Right lobe of liver (tissue), 6 donors: ENCODE measurements around the gene SCAPER. TPM values are rescaled to one million over a fixed set of nuclear protein-coding genes. Genes with fewer than 3 reads are reported as not detected.

Source experiments
- ATAC-seq, 4 donors: fragments of 200-7000 bp; cut with Tn5 transposase; one replicate each; pipeline ENCODE4 v1.9.1; 2020; ENCODE audit warnings: mild to moderate bottlenecking in 4 of 4, moderate library complexity in 4 of 4
- DNase-seq, 3 donors: peaks; one replicate each; pipeline ENCODE4 v3.0.0-alpha.2; 2020
- H3K27ac ChIP-seq, 3 donors: fragments of 200-600 bp; one replicate each; pipeline ENCODE4 v1.8.0; 2022
- H3K27me3 ChIP-seq, 2 donors: fragments of 200-600 bp; one replicate each; pipeline ENCODE4 v1.8.0; 2022
- H3K36me3 ChIP-seq, 4 donors: fragments of 200-600 bp; sonication (generic) in 1 of 4; one replicate each; pipeline versions ENCODE4 v1.5.1 to v1.8.0; 2017 to 2022; ENCODE audit warnings: control low read depth in 1 of 4
- H3K4me1 ChIP-seq, 4 donors: fragments of 200-600 bp; sonication (generic) in 1 of 4; one replicate each; pipeline versions ENCODE4 v1.5.1 to v1.8.0; 2017 to 2022; ENCODE audit warnings: control low read depth in 1 of 4
- H3K4me3 ChIP-seq, 3 donors: fragments of 200-600 bp; one replicate each; pipeline ENCODE4 v1.8.0; 2022
- H3K9me3 ChIP-seq, 4 donors: fragments of 200-600 bp; sonication (generic) in 1 of 4; one replicate each; pipeline versions ENCODE4 v1.5.1 to v1.8.0; 2017 to 2022; ENCODE audit warnings: control low read depth in 1 of 4
- POLR2A ChIP-seq: fragments of 450-650 bp; IDR thresholded peaks from one replicate; pipeline ENCODE4 v1.6.1; 2017; ENCODE audit warnings: antibody characterized with exemption, mild to moderate bottlenecking
- WGBS: methylation state at CpG from one replicate; pipeline ENCODE4 v1.1.6; 2018; ENCODE audit warnings: low coverage, low lambda C conversion rate; ENCODE audit not compliant: insufficient coverage; ENCODE audit errors: missing lambda C conversion rate; 5-methylcytosine and 5-hydroxymethylcytosine counted together
- intact Hi-C, 2 donors: fragments of 100-400 bp; cut with DNase I; formaldehyde crosslinking; loops; one replicate each; pipeline versions ENCODE4 v1.11.2 to v1.14.1; 2022
- total RNA-seq, 6 experiments: library from RNA; depleted of rRNA in 2 of 6; stranded (reverse); fragments of >200 nt in 2 of 6; fragmentation: NEBNext Ultra II Directional in 3 of 6; extraction: Animal tissue kit (Norgen Biotek cat#: 25700) in 3 of 6; gene quantifications; one replicate each; pipeline versions ENCODE4 v1.1.0 to v1.2.4, GENCODE V29; 2016 to 2023
- TF ChIP-seq, protein P1 (sequence below), 4 donors: fragments of 200-600 bp in 3 of 4; fragments of 450-650 bp in 1 of 4; IDR thresholded peaks; one replicate each; pipeline versions ENCODE4 v1.5.1 to v1.8.0; 2016 to 2022; ENCODE audit warnings: antibody characterized with exemption in 4 of 4, mild to moderate bottlenecking in 2 of 4
- donor health status: DM: no; HTN: yes; CAD: no.
- donor health status: DM: no; HTN: no; CAD: no.
- donor health status: DM: no; HTN: no; CAD: no.
- donor health status: DM: no; HTN: yes; CAD: no.
- donor health status: DM: no; HTN: yes; CAD: no.

SCAPER gene
- total RNA-seq, 6 experiments from 2014 or later: 6.7 to 17.3 (median 10.4) TPM

DNA sequence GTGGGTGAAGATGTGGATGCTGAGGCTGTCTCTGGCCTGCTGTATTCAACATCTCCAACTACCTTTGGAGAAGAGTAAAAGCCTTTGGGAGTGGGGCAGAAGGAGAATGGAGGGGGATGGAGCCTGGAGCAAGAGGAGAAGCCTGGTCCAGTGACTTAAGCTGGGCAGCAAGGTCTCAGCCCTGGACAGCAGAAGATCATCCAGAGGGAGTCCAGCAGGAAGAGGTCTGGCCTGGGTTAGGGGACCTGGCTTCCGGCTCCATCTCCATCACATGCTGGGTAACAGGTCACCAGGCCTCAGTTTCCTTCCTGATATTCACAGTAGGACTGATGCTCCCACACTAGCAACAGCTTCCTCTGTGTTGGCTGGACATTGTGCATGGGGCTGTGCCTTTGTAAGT, 572.3 kb downstream of the SCAPER start:
- H3K4me1 ChIP-seq: peaks cover 0 to 4% (median 0%) of the 10 kb centered on the region in 4 donors
- no peaks in the 10 kb centered on the region for H3K36me3 ChIP-seq
- TF ChIP-seq, protein P1, sequence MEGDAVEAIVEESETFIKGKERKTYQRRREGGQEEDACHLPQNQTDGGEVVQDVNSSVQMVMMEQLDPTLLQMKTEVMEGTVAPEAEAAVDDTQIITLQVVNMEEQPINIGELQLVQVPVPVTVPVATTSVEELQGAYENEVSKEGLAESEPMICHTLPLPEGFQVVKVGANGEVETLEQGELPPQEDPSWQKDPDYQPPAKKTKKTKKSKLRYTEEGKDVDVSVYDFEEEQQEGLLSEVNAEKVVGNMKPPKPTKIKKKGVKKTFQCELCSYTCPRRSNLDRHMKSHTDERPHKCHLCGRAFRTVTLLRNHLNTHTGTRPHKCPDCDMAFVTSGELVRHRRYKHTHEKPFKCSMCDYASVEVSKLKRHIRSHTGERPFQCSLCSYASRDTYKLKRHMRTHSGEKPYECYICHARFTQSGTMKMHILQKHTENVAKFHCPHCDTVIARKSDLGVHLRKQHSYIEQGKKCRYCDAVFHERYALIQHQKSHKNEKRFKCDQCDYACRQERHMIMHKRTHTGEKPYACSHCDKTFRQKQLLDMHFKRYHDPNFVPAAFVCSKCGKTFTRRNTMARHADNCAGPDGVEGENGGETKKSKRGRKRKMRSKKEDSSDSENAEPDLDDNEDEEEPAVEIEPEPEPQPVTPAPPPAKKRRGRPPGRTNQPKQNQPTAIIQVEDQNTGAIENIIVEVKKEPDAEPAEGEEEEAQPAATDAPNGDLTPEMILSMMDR (IDR thresholded peaks at IDR 0.05): no peak
- TF ChIP-seq POLR2A: no peak
- no peak for DNase-seq
- intact Hi-C loops: no loop called here
- WGBS: no CpG with 5 or more reads among the region's 1 CpG
- peaks cover 14 to 34% of the 10 kb centered on the region in 2 donors for H3K27me3 ChIP-seq
- ATAC-seq: no peak
- no peaks in the 10 kb centered on the region for H3K9me3 ChIP-seq
- no peak overlapping the region for H3K27ac ChIP-seq
- no peak overlapping the region for H3K4me3 ChIP-seq

GRCh38 chr15:76330080-76330680, 575.0 kb downstream of the SCAPER start:
- H3K36me3 ChIP-seq: no peaks in the 10 kb centered on the region
- H3K9me3 ChIP-seq: no peaks in the 10 kb centered on the region
- DNase-seq: peak in 2 of 3 donors; percentile 62 to 73
- H3K4me1 ChIP-seq: no peaks in the 10 kb centered on the region
- H3K27me3 ChIP-seq: peaks cover 0 to 9% of the 10 kb centered on the region in 2 donors
- no peak overlapping the region for H3K27ac ChIP-seq
- H3K4me3 ChIP-seq: no peak overlapping the region
- WGBS: 48% methylated on average over 5 of the region's 7 CpGs
- ATAC-seq: peak; percentile 95 to 98 (median 96)
- intact Hi-C loops: no loop called here
- TF ChIP-seq, protein P1 (IDR thresholded peaks at IDR 0.05): peak; percentile 60 to 71 (median 60)
- TF ChIP-seq POLR2A: no peak

- DNase-seq (no peak), ATAC-seq (no peak)
- no peaks in the 10 kb centered on the region for H3K9me3 ChIP-seq
- intact Hi-C loops: loop anchor here in 1 of 2 donors (5.0 kb wide), 1 partner anchor 137 kb away; no protein-coding TSS in a partner anchor
- H3K27ac ChIP-seq: no peak overlapping the region
- H3K4me3 ChIP-seq: no peak overlapping the region
- H3K4me1 ChIP-seq: no peaks in the 10 kb centered on the region
- H3K36me3 ChIP-seq: no peaks in the 10 kb centered on the region
- TF ChIP-seq, protein P1 (IDR thresholded peaks at IDR 0.05): no peak
- TF ChIP-seq POLR2A: no peak
- WGBS: no CpG with 5 or more reads among the region's 4 CpGs
- H3K27me3 ChIP-seq: no peaks in the 10 kb centered on the region
Measured at GRCh38 chr15:76328958-76329357, 576.2 kb downstream of the SCAPER start.

DNA sequence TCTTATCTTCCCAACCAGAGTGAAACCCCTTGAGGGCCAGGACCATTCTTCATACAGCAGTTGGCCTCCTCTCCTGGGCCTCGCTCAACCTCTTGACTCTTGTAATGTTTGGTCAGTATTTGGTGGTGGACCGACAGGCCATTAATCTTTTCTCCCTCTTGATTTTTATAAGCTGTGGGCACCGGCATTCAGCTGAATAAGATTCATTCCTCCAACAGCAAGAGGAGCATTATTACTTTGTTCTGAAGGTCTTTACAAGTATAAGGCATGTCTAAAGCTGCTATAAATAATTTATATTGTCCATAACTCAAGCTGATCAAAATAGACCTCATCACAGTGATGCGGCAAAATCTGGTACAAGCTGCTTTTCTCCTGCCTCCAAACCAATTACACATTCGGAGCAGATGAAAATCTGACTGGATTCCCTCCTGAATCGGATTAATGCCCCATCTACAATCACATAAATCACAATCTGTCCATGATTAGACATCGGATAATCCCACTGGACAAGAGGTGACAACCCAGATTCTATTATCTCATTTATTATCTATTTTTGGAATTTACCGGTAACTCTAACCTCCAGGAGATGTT, 576.9 kb downstream of the SCAPER start:
- Histone ChIP-seq H3K4me3 (no peak overlapping the region), H3K9me3 (no peaks in the 10 kb centered on the region), H3K27ac (no peak overlapping the region), H3K36me3 (no peaks in the 10 kb centered on the region), H3K27me3 (no peaks in the 10 kb centered on the region), H3K4me1 (no peaks in the 10 kb centered on the region)
- TF ChIP-seq, protein P1 (IDR thresholded peaks at IDR 0.05): no peak
- DNase-seq (no peak), ATAC-seq (no peak)
- 86% methylated on average over 8 of the region's 8 CpGs for WGBS
- intact Hi-C loops: loop anchor here in 1 of 2 donors (5.0 kb wide), 1 partner anchor 136 kb away; no protein-coding TSS in a partner anchor
